ENCODE measurements around the gene SLC8A1.
A peak's percentile ranks its signal among the peaks of the same experiment; 100 is the strongest.

The SLC8A1 gene

DNA sequence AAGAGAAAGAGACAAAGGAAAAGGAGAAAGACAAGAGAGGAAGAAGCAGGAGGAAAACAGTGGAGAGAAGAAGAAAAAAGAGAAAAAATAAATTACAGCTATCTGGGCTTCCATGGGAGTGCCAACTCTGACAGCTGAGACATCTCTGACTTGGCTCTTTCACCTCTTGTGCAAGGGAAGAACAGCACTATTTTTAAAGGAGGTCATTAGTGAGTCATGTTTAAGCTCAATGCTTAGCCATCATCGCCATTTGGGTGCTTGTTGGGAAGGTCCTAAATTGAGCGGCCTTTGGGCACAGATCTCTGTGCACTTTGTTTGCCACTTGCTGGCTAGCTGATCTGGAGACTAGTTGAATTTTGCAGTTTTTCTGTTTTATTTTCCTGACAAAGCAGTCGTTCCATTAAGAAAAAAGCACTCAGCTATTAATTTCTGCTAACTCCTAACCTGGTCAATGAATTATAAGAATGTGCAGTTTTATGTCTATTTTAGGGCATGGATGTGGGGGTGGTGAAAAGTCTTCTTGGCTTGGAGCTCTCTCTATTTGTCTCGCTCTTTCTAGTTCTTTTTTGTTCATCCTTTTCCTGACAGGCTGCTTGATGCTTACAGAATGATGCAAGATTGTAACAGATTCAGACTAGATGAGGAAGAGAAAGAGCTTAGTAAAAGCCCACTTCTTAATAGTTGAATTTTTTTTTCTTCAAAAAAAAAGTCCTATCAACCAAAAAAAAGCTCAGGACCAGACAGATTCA lies 231.5 kb downstream of the SLC8A1 start:
- no peak for DNase-seq

DNA sequence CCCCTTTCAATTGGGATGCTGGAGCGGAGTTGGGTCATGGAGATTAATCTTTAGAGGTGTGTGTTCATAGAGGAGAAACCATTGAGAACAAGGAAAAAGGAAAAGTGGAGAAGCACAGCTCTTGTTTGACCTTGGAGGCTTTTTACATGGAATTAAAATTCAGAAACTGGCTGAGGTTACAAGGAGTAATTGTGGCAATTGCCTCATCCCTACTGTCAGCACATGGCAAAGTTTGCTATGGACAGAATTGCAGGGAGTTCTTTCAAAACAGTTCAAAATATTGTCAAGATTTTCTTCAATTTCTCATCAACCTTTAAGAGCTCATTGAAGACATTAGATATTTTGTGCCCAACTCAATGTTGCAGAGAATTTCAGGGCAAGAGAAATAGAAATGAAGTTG lies 232.7 kb downstream of the SLC8A1 start:
- no peak for DNase-seq

DNA sequence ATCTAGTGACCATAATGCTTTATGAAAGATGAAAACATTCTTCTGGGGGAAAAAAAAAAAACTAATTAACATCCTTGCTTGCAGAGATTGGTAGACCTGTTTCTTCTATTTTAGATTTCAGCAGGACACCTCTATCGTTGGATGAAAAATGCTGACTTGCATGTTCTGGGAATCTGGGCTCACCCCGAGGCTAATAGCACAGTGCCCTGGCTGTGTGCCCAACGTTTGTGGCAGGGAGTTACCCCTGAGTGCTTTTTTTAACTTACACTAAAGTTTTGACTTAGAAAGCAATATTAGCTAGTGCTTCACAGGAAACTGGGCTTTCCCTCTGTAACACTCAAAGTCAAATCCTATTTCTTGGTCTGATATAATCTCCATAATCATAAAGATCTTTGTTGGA lies 233.2 kb downstream of the SLC8A1 start:
- DNase-seq: no peak

DNA sequence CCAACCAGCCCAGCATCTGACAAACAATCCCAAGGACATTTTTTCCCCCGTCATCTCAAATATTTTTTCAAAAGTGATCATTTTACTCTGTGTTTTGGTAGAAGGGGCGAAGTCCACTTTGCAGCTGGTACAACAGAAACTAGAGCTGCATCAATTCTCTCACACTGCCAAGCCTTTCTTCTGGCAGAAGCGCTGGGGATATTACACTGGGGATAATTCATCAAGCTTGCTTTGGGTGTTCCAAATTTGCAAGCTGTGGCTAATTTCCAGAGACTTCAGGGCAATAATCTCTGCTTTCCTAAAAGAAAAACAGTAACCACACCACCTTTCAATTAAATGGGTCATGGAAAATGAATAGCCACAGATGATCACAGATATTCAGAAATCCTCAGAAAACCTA lies 238.3 kb downstream of the SLC8A1 start:
- no peak for DNase-seq

DNA sequence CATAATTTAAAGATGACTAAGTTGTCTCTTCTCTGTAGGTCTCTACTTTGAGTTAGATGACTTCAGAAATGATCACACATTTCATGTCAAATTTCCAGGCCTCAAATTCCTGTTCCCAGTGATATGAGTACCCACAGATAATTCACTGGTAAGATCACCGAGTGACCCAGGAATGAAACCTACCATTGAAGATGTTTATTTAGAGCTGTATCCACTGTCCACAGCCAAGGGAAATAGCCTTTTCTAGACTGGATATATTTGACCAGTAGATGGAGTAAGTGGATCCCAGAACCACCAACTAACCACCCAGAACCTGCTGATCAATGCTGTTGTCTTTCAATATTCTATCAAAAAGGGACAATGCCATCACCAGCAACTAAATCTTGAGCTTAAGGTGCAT lies 238.8 kb downstream of the SLC8A1 start:
- no peak for DNase-seq

DNA sequence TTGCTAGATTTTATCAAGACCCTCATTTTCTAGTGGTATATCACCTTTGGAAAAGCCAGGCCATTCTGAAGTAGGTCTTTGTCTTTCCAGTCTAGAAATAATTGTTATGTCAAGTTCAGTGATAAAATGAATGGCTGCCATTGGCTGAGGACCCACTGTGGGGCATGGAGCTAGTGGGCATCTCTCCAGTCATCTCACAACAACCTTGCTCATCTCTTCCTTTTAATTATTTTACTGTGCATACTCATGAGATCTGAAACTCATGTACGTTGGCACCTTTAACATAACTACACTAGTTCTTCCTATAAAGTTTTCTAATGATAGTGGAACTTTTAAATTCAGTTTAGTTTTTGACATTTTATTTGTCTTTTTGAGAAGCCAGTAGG lies 240.9 kb downstream of the SLC8A1 start:
- DNase-seq: no peak

DNA sequence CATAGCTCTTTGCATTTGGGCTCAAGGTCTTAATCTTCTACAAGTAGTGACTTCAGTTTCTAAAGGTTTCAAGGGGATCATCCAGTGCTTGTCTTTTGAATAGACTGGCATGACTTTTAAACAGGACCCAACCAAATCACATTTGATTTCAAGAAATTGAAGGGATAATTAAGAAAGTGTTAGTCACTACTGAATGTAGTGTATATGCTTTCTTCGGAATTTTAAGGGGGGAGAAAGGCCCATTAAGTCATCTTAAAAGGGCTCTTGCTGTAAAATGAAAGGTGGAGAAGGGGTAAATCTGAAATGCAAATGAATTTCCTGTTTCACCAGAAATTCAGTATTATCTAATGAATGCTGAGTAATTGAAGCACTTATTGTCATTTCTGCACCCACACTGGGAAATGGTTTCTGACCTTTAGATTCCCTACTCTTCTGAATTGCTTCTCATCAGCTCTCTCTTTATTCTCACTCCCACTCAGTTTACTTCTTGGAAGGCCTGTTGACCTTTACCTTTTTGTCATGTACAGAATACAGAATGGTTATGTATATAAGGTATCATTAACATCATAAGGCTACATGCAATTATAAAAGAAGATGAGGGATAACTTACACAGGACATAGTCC lies 241.4 kb downstream of the SLC8A1 start:
- no peak for DNase-seq

DNA sequence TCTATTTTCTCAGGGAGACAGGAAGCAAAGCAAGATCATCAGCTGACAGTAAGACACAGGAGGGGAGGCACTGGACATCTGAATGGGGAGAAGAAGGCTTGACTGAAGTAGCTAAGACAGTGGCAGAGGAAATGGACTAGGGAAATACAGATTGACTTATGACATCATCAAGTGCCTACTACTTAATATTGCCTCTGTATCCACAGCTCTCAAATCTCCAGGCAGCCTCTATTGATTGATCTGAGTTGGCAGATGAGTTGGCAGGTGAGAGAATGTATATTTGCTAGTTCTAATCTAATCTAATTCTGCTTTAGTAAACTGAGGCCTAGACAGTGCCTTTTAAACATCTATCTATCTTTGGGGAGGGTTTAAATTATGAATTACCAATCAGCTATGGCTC lies 242.1 kb downstream of the SLC8A1 start:
- no peak for DNase-seq

DNA sequence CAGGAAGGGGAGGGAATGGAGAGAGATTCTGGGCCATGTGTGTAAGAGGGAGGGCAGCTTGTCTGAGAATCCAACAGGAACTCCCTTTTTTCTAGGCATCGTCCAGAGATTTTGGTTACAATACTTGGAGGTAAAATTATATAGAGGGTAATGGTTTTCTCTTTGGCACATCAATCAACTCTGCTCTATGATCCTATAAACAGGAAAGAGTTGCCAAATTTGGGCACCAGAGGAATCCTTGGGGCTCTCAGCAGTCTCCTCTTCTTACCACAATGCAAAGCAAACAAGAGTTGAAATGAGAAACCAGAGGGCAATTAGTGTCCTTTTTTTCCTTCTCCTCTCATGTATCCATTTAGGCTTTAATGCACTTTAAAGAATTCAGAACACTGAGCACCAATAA lies 243.4 kb downstream of the SLC8A1 start:
- DNase-seq: peak; percentile 57 to 70

DNA sequence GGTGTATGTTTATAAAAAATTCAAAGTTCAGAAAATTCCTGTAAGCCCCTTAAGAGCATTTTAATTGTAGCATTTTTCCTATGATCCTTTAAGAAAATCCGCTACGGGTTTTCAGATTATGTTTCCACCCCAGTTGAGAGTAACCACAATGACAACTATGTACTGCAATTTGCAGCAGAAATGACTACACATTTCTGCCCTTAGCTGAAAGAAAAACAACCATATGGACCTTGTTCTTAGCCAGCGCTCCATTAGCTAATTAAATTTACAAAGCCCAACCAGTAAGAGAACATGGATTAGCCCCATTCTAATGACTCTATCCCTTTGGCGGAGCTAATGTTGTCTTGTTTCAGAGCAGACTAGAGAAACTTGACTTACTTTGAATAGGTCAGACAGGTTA lies 247.6 kb downstream of the SLC8A1 start:
- no peak for DNase-seq

DNA sequence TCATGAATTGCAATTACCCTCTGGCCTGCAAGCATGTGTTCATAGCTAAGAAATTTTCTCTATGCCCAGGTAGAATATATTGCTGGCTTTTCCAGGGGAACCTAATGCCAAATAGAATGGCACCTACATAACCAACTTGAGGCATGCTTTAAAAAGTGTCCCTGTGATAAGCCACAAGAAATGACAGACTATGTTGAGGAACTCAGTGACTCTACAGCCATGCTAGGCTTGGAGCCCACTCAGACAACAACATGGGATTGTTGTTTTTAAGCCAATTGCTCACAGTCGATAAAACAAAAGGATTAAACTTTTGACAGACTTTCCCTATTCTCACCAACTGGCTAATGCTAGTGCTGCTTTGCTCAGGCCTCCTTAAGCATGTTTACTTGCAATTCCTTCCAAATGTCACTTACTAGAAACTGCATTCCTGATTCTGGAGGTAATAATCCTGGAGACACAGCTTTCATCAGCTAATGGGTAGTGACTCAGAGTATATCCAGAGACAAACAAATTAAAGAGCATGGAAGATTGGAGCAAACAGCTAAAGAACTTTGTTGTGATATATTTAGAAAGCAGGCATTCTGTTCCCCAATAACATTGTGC lies 249.0 kb downstream of the SLC8A1 start:
- no peak for DNase-seq

DNA sequence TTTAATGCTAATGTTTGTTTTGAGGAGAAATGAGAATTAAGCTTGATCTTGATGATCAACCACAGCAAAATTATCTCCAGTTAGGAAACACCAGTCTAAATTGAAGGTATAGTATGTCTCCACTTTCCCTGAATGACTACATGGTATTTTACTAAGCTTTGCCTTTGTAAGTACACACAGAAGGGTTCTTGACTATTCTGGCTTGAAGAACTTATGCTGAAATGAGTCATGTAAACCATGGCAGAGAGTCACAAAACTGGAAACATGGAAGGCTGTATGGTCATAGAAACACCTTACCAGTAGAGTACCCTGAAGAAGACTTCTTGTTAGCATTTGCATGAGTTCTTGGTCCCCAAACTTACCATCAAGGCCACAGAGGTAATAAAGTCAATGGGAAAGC lies 250.5 kb downstream of the SLC8A1 start:
- DNase-seq: no peak

DNA sequence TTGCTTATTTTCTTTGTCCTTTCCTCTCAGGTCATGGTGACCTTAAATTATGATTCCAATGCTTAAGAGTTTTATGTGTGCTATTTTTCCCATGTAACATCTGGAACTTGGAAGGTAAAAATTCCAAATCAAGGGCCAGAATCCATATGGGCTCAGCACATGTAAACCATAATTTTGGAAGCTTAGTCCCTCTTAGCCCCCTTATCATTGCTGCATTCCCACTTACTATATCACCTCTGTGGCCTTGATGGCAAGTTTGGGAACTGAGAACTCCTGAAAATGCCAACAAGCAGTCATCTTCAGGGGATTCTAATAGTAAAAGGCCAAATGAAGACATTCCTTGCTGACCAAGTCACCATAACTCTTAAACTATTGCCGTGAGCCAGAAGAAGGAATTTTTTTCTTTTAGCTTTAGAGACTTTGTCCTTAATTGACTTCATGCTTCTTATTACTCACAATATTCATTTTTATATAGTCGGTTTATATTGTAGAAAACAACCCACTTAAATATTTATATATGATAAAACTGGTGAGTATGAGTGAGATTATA lies 251.4 kb downstream of the SLC8A1 start:
- no peak for DNase-seq

DNA sequence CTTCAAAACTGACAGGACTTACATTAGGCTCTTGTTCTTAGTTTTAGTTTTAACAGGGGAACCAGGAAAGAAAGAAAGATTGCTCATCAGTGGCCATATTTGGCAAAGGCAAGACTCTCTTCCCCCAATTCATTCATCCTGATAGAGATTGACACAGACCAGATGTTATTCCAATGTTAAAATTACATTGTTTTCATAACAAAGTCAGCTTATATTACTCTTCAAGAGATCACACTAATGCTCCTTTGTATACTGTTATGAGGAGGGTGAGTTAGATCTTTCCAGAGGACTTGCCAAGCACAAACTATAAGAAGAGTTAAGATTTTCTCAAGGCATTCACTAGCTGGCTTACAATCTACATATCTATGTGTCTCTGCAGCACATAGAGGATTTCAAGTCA lies 252.1 kb downstream of the SLC8A1 start:
- no peak for DNase-seq

DNA sequence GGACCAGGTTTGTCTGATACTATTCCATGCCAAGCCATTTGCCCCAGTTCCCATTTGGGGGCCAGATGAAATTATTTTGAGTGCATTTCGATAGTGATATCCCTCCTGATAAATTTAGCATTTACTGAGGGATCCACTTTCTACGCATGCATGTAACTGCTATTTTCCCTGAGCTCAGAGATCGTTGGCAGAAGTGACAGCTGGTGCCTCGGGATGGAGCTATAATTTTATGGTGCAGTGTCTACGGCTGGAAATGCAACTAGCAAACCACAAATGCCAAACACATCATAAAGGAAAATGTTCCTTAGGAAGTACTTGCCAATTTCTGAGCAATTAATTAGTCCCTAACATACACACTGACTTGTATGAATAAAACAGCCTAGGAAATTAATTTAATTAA lies 254.8 kb downstream of the SLC8A1 start:
- DNase-seq: no peak

DNA sequence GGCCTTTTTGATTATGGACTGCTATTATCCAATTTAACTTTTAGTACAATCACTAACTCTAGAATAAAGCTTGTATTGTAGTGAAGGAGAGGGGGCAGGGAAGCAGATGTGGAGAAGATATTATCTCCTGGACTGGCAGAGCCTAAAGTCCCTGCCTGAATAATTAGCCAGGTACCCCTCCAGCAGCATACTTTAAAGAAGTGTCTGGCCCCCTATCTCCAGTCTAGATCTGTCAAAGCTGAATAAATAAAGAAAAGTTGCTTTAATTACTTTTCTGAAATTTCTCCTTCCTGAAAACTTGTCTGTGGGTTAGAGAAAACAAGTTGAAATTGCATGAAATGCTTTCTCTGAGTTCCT lies 258.2 kb downstream of the SLC8A1 start:
- no peak for DNase-seq

DNA sequence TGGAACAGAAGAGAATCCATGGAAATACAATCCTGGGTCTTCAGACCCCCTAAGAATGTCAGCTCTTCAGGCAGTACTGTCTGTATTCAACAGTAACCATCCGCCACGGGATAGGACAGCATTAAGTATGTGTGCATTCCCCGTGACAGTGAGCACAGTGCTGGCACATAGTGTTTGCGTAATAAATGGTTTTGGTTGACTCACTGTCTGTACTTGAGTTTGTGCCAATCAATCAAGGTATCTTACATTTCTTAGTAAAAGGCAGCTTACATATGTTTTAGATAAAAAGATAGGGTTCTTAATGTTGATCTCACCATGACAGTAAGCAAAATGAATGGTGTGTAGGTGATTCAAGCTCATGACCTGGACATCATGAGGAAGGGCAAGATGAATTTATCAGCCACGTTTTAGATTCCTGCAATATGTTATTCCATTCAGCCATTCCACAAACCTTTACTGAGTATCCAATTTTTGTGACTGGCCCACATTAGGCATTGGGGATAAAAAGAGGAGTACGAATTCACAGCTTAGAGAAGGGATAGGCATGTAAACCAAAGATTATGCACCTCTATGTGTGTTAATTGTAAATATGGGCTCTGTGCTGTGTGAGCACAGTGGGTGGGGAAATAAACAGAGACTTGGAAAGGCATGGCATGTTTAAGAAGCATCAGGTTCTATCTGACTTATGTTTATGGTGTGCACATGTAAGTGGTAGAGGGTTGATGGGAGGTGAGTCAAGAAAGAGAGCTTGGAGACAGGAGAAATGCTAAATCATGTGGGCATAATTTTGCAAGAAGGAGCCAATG lies 258.8 kb downstream of the SLC8A1 start:
- DNase-seq: no peak

DNA sequence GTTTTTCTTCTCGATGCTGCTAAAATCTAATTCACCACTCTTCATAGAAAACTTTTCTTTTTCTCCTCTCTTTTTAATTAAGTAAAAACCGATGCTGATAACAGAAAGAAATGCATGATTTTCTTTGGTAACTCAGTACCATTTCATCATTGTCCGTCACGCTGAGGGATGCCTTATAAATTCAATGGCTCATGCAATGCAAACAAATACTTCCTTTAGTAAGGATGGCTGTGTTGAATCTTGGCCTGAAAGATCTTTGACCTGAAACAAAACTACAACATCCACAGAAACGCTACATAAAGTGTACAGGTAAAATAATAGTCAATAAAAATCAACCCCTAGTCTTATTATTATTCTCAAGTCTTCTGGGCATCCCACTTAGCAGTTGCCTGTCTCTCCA lies 261.4 kb downstream of the SLC8A1 start:
- DNase-seq: no peak

DNA sequence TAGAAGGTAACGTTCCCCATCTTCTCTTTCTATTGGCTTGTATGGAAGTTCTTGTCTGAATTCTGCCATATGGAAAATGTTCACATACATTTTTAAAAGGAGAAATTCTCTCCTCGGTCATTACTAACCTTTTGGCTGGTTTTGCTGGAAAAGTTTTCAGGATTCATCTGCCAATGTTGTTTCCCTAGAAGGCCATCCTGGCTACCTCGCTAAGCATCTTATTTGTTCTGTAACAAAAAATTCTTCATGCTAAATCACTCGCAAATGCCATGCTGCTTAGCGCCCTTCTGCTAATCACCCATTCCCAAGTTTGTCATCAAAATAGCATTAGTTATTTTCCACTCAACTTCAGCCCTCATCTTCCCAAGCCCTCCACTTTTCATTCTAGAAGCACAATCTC lies 262.0 kb downstream of the SLC8A1 start:
- no peak for DNase-seq

DNA sequence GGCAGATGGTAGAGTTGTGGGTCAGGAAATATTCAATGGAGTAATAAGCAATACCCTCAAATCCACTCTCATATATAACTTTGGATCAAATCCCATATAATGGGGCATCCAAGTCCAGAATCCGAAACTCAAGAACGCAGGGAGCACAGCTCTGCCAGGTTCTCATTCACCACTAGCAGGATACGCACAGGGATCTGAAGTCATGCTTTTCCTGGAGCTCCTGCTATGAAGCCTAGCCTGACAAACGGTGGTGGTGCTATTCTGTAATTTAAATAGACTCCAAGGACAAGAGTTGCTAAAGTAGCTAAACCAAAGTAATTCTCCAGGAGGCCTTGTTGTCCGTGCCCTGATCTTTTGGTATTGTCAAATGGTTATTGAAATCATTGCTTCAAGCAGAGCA lies 264.8 kb downstream of the SLC8A1 start:
- no peak for DNase-seq

DNA sequence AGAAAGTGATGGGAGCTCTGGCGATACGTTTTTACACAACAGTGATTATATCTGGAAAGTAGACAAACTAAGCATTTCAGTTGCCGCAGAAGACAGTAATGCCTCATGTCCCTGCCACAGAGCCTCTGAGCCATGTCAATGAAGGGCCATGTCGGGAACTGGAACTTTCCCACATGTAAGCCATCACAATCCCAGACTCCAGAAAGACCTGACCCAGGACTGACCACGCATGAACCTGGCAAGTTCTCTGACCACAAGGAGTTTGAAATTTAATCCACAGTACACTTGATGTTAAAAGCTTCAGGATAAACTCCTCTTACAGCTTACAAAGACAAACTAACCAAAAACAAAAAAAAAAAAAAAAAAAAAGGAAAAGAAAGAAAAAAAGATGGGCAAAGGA lies 267.3 kb downstream of the SLC8A1 start:
- DNase-seq: no peak

DNA sequence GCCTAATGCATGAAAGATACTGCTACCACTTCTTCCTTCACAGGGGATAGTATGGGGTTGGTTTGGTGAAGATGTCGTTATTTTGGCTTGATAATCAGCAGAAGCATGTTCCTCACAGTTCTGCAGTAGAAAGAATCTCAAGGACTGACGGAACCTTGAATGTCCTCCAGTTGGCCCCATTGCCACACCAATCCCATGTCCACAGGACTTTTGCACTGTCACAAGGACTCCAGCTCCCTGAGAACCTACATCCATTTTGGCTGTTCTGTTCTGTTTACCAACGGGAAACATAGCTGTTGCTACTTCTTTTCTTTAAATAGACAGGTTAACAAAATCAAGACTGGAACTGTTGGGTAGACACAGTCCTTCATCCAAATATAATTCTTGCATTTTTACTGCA lies 270.0 kb downstream of the SLC8A1 start:
- no peak for DNase-seq

DNA sequence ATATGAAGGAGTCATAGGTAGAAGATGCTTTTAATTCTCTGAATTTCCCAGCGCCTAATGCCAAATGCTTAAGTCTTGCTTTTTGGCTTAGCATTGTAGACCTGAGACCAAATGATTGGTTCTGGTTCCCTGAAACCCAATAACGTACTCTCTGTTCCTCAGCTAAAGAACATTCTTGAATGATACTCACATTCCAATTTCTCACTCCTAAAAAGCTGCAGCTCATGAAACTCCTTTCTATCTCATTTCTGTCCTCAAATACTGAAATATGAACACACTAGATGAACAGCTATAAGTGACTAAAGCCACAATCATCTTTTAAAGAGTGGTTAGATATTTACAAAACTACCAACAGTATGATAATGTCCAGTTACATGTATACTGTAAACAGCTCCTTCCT lies 272.1 kb downstream of the SLC8A1 start:
- no peak for DNase-seq

DNA sequence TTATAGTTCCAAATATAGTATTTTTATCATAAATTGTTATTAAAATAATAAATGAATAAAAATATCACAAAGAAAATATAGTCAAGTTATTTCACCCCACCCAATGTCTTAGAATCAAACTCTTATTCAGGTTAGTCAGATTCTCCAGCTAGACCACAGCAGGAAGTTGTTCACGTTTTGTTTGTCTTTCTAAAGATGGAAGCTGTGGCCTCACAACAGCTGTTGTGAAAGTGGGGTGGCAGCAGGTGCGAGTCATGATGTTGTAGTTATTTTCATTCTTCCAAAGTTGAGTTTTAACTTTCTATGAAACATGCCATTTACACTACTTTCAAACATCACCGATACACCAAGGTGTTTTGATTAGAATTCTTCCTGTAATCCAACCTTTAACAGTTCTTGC lies 272.9 kb downstream of the SLC8A1 start:
- DNase-seq: no peak

Data from NCI-H187 (cell line).